ENCODE results near the gene ANTXRL. TPM values are rescaled to one million over a fixed set of nuclear protein-coding genes. Genes with fewer than 3 reads are reported as not detected.
"Not testable (repeated sequence)": the region's sequence is repeated elsewhere in the genome, so short reads cannot be mapped to it uniquely, and the experiment has no call there.

ANTXRL gene
- total RNA-seq, 2 donors from 2014 or later = not detected

DNA sequence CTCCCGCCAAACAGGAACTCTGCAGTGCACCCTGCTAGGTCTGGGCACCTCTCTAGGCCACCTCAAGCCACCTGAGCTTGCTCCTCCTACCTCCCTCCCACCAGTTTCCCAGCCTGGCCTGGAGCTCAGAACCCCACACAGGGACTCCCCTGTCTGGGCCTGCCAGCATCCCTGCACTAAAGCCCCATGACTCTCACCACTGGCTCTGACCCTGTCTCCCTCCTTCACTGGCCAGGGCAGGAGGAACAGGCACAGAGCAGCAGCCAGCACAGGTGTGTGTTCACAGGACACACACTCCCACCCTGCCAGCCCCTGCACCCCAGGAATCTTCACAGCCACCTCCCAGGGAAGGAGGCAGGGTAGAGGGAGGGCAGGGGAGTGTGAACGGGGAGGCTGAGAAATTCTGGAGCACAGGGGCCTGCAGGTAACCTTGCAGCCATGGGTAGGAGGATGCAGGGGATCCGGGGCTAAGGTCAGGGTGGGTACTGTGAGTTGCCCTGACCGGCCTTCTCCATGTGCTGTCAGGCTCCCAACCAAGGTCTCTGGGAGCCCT lies 13.9 kb upstream of the ANTXRL start:
- no peak for DNase-seq
- Histone ChIP-seq H3K4me1 (no peaks in the 10 kb centered on the region), H3K36me3 (no peaks in the 10 kb centered on the region), H3K27ac (no peak overlapping the region), H3K4me3 (no peak overlapping the region), H3K9me3 (no peaks in the 10 kb centered on the region), H3K27me3 (no peaks in the 10 kb centered on the region), H3K9ac (ENCODE audit: low read depth in 2 of 2, low read length in 2 of 2) (no peak overlapping the region)
- intact Hi-C loops (cut with DNase I) = no loop called here
- TF ChIP-seq, protein P1, sequence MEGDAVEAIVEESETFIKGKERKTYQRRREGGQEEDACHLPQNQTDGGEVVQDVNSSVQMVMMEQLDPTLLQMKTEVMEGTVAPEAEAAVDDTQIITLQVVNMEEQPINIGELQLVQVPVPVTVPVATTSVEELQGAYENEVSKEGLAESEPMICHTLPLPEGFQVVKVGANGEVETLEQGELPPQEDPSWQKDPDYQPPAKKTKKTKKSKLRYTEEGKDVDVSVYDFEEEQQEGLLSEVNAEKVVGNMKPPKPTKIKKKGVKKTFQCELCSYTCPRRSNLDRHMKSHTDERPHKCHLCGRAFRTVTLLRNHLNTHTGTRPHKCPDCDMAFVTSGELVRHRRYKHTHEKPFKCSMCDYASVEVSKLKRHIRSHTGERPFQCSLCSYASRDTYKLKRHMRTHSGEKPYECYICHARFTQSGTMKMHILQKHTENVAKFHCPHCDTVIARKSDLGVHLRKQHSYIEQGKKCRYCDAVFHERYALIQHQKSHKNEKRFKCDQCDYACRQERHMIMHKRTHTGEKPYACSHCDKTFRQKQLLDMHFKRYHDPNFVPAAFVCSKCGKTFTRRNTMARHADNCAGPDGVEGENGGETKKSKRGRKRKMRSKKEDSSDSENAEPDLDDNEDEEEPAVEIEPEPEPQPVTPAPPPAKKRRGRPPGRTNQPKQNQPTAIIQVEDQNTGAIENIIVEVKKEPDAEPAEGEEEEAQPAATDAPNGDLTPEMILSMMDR (IDR thresholded peaks at IDR 0.05) = no peak

DNA sequence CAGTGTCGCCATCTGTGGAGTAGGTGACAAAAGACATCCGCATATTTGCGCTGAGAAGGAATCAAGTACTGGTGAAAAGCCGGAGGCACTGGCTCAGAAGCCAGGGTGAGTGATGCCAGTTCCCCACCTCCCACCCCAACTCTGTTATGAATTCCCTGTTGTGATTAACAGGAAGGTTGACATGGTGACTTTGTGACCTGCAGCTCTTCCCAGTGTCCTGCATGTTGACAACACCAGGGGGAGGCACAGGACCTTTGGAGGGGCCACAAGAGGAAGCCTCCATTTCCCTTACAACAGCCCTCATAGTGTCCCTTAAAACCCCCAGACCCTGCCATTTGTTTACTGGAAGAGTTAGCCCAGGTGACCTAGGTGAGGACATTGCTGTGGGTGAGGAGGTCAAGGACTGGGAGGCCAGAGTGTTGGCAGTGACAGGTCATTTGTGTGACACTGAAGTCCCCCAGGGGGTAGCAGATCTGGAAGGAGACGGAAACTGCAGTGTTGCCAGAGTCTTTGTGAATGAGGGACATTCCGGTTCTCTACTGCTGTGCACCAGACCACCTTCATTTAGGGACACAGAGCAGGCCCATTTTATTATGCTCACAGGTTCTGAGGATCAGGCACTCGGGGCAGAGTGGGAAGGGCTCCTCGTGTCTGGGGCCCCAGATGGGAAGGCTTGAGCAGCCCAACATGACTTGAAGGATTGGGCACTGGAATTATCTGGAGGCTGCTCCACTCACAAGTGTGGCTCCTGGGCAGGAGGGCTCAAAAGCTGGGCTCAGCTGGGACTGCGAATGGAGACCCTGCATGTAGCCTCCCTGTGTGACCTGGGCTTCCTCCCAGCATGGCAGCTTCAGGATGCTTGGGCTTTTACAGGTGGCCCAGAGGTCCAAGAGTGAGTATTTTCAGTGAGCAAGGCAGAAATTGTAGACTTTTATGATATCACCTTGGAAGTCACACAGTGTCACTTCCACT lies 13.0 kb upstream of the ANTXRL start:
- Histone ChIP-seq H3K4me1 (no peaks in the 10 kb centered on the region), H3K4me3 (no peak overlapping the region), H3K9ac (ENCODE audit: low read depth in 2 of 2, low read length in 2 of 2) (no peak overlapping the region), H3K36me3 (no peaks in the 10 kb centered on the region), H3K27me3 (no peaks in the 10 kb centered on the region), H3K27ac (no peak overlapping the region), H3K9me3 (no peaks in the 10 kb centered on the region)
- DNase-seq = no peak
- TF ChIP-seq, protein P1 (IDR thresholded peaks at IDR 0.05) = no peak
- intact Hi-C loops (cut with DNase I) = no loop called here

DNA sequence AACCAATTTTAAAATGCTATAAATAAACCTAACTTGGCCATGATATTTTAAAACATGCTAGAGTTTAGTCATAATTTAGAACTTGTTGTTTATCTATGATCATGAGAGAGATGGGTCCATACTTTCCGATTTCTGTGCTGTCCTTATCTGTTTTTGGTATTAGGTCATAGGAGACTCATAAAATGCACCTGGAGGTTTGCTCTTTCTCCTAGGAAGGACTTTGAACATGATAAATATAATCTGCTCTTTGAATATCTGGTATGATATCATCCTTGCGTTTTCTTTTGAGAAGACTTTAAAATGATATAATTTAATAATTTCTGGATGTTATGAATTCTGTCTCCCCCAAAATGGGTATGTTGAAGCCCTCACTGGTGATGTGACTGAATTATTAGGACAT lies 9.0 kb upstream of the ANTXRL start:
- intact Hi-C loops (cut with DNase I) = no loop called here
- Histone ChIP-seq H3K4me1 (no peaks in the 10 kb centered on the region), H3K27me3 (no peaks in the 10 kb centered on the region), H3K4me3 (no peak overlapping the region), H3K27ac (no peak overlapping the region), H3K9me3 (no peaks in the 10 kb centered on the region), H3K36me3 (no peaks in the 10 kb centered on the region), H3K9ac (ENCODE audit: low read depth in 2 of 2, low read length in 2 of 2) (no peak overlapping the region)
- DNase-seq = no peak
- TF ChIP-seq, protein P1 (IDR thresholded peaks at IDR 0.05) = no peak

DNA sequence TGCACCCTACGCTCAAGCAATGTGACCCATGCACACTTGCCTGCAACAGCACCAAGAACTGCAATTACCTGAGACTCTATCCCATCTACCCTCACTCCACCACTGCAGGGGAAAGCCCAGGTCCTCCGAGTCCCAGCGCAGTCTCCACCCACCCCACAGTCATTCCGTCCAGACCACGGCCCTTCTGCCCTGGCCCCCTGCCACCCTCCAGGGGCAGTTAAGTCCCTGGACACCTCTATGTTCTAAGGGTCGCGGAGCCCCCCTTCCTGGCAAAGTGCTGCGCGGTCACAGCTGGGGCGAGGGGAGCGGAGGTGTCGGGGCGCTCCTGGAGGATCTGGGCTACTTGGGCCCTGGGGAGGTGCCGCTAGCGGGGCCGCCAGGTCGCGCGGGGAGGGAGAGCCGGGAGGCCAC lies 4.4 kb upstream of the ANTXRL start:
- H3K27me3 ChIP-seq; H3K27ac ChIP-seq; DNase-seq; intact Hi-C loops (cut with DNase I); H3K36me3 ChIP-seq; H3K4me1 ChIP-seq; H3K9me3 ChIP-seq: not testable (repeated sequence)
- peak overlapping the region in 1 of 2 donors; percentile 40 for H3K9ac ChIP-seq (ENCODE audit: low read depth in 2 of 2, low read length in 2 of 2)
- peak overlapping the region; percentile 32 for H3K4me3 ChIP-seq

DNA sequence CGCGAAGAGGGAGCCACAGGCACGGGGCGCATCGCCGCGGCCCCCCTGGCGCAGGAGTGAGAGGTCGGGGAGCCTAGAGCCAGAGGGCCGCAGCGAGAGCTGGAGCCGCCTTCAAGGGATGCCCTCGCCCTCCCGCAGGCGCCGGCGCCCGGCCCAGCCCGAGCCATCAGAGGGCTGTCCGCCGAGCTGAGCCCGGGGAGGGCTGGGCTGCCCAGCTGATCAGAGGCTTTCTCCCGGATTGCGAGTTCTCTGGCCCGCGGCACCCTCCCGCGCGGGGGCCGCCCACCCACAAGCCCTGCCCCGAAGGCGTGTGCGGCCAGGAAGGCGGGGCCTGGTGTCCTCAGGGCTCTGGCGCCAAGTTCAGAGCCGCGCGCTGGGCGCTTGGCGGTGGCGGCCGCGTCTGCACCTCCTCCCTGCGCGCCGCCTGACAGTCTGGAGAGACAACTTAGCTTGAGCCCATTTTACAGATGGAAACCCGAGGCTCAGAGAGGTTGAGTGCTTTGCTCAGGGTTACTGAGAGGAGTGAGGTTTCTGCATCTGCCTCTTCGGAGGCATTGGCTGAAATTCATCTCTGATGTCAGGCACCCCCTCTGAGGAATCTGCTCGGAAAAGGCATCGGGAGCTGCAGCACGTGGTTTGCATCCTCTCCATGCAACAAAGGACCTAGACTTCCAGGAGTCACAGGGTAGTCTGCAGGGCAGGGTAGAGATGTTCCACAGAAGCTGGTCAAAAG lies 3.8 kb upstream of the ANTXRL start:
- intact Hi-C loops (cut with DNase I) = no loop called here
- no peak overlapping the region for H3K27ac ChIP-seq
- peak overlapping the region in 1 of 2 donors; percentile 40 for H3K9ac ChIP-seq (ENCODE audit: low read depth in 2 of 2, low read length in 2 of 2)
- no peaks in the 10 kb centered on the region for H3K36me3 ChIP-seq
- no peaks in the 10 kb centered on the region for H3K4me1 ChIP-seq
- peak overlapping the region; percentile 32 for H3K4me3 ChIP-seq
- no peaks in the 10 kb centered on the region for H3K27me3 ChIP-seq
- TF ChIP-seq, protein P1 (IDR thresholded peaks at IDR 0.05) = no peak
- DNase-seq = peak; percentile 82
- no peaks in the 10 kb centered on the region for H3K9me3 ChIP-seq
